Epithelial cell of prostate (primary cell): ENCODE results near the gene SPAG16.

Source experiments
- DNase-seq: peaks from one replicate; pipeline ENCODE4 v3.0.0-alpha.2; 2011; ENCODE audit warnings: low read depth, low spot score
- H3K27ac ChIP-seq: fragments of 450-650 bp; 2 replicates; pipeline ENCODE4 v1.5.1; 2017; ENCODE audit warnings: mild to moderate bottlenecking

SPAG16 gene

GRCh38 chr2:213284105-213285090 is at the start of gene SPAG16:
Gene SPAG16, plus strand, starts transcription at chr2:213284464.
- peak; percentile 88 for DNase-seq
- peak within 1 kb of the TSS; percentile 47 for H3K27ac ChIP-seq

- no peak overlapping the region for H3K27ac ChIP-seq
- DNase-seq, result no peak
These were observed 49.6 kb upstream of the SPAG16 start for GRCh38 chr2:213234641-213235040.

- no peak overlapping the region for H3K27ac ChIP-seq
- no peak for DNase-seq
These were observed 48.5 kb upstream of the SPAG16 start for GRCh38 chr2:213235741-213236140.

GRCh38 chr2:213237251-213237650 is 47.0 kb upstream of the SPAG16 start:
- H3K27ac ChIP-seq, result no peak overlapping the region

GRCh38 chr2:213237787-213238186 is 46.5 kb upstream of the SPAG16 start:
- DNase-seq, result no peak
- peak overlapping the region; percentile 66 for H3K27ac ChIP-seq

More at GRCh38 chr2:213237251-213237650, 47.0 kb upstream of the SPAG16 start:
- no peak for DNase-seq

- H3K27ac ChIP-seq, result peak overlapping the region; percentile 66
- peak; percentile 40 for DNase-seq
These were observed 45.3 kb upstream of the SPAG16 start for GRCh38 chr2:213238753-213239495.

GRCh38 chr2:213241817-213242216 is 42.4 kb upstream of the SPAG16 start:
- H3K27ac ChIP-seq, result no peak overlapping the region
- no peak for DNase-seq

- no peak overlapping the region for H3K27ac ChIP-seq
- DNase-seq, result no peak
These were observed 41.6 kb upstream of the SPAG16 start for GRCh38 chr2:213242653-213243052.

GRCh38 chr2:213243189-213244044 is 40.8 kb upstream of the SPAG16 start:
- H3K27ac ChIP-seq, result no peak overlapping the region
- no peak for DNase-seq

GRCh38 chr2:213246497-213247281 is 37.6 kb upstream of the SPAG16 start:
- DNase-seq, result no peak
- no peak overlapping the region for H3K27ac ChIP-seq

- H3K27ac ChIP-seq, result peak overlapping the region; percentile 55
These were observed 36.7 kb upstream of the SPAG16 start for GRCh38 chr2:213247566-213247965.

GRCh38 chr2:213248637-213249036 is 35.6 kb upstream of the SPAG16 start:
- H3K27ac ChIP-seq, result peak overlapping the region; percentile 55
- peak; percentile 88 for DNase-seq

More at GRCh38 chr2:213247566-213247965, 36.7 kb upstream of the SPAG16 start:
- DNase-seq, result no peak

- peak overlapping the region; percentile 55 for H3K27ac ChIP-seq
- DNase-seq, result no peak
These were observed 34.8 kb upstream of the SPAG16 start for GRCh38 chr2:213249502-213249901.

GRCh38 chr2:213251618-213252017 is 32.6 kb upstream of the SPAG16 start:
- H3K27ac ChIP-seq, result no peak overlapping the region
- DNase-seq, result no peak

- no peak for DNase-seq
- no peak overlapping the region for H3K27ac ChIP-seq
These were observed 32.1 kb upstream of the SPAG16 start for GRCh38 chr2:213252206-213252605.

- no peak for DNase-seq
- no peak overlapping the region for H3K27ac ChIP-seq
These were observed 31.1 kb upstream of the SPAG16 start for GRCh38 chr2:213253162-213253561.

- DNase-seq, result no peak
- no peak overlapping the region for H3K27ac ChIP-seq
These were observed 25.0 kb upstream of the SPAG16 start for GRCh38 chr2:213259266-213259665.

GRCh38 chr2:213261237-213261636 is 23.0 kb upstream of the SPAG16 start:
- H3K27ac ChIP-seq, result no peak overlapping the region
- no peak for DNase-seq

GRCh38 chr2:213261715-213262114 is 22.5 kb upstream of the SPAG16 start:
- no peak overlapping the region for H3K27ac ChIP-seq
- DNase-seq, result no peak
